HepG2 (cell line): ENCODE data around the gene INHA. TPM values are rescaled to one million over a fixed set of nuclear protein-coding genes. Genes with fewer than 3 reads are reported as not detected.

Source experiments
- ATAC-seq: fragments of 200-7000 bp; cut with Tn5 transposase; 3 replicates; pipeline ENCODE4 v1.9.1; 2020; ENCODE audit warnings: mild to moderate bottlenecking, moderate library complexity
- BruUV-seq: library from RNA; stranded (reverse); fragments of 400-500 nt; replicated peaks from 2 replicates; lab custom pipeline; 2021; lab: Mats Ljungman, UMichigan
- CTCF ChIA-PET: fragments of 300-600 bp; formaldehyde crosslinking; extraction: SDS; loops from one replicate; lab custom pipeline; 2021; ENCODE audit warnings: low total read pairs, inconsistent platforms, low intra/inter-chr PET ratio; lab: Yijun Ruan, JAX
- POLR2A ChIA-PET: fragments of 350-600 bp; sonication (Branson Sonifier 250); formaldehyde crosslinking; loops from one replicate; lab custom pipeline; 2020; ENCODE audit warnings: antibody characterized with exemption, inconsistent platforms; lab: Yijun Ruan, JAX
- DNase-seq: peaks from one replicate; pipeline ENCODE4 v3.0.0-alpha.2; 2015; ENCODE audit warnings: low spot score
- FAIRE-seq: peaks from 3 replicates; lab custom pipeline; 2011; peaks lifted over from hg19 to GRCh38; lab: Jason Lieb, UNC
- H2AFZ ChIP-seq: one replicate; pipeline ENCODE4 v1.6.1; 2011; ENCODE audit warnings: low read length, inconsistent platforms
- H3K27ac ChIP-seq: fragments of 300-600 bp; 3 replicates; pipeline ENCODE4 v1.8.0; 2011; ENCODE audit warnings: mixed run types, mild to moderate bottlenecking, mixed read lengths, low read length, inconsistent platforms; ENCODE audit not compliant: insufficient read depth; ENCODE audit errors: extremely low read length
- H3K27me3 ChIP-seq, 2 experiments: fragments of 200-600 bp in 1 of 2; 2 replicates in 1 of 2; 3 replicates in 1 of 2; pipeline versions ENCODE4 v1.6.0 to v1.8.0; 2011; ENCODE audit warnings: low read length in 2 of 2, mild to moderate bottlenecking in 2 of 2, moderate library complexity in 2 of 2, inconsistent platforms in 1 of 2; ENCODE audit not compliant: insufficient read depth in 2 of 2, control insufficient read depth in 1 of 2
- H3K36me3 ChIP-seq, 2 experiments: fragments of 200-600 bp in 1 of 2; replicated peaks in 1 of 2; 2 replicates in 1 of 2; 3 replicates in 1 of 2; pipeline versions ENCODE4 v1.5.1 to v1.8.0; 2011; ENCODE audit warnings: low read length in 2 of 2, inconsistent platforms in 1 of 2; ENCODE audit not compliant: insufficient read depth in 2 of 2, control insufficient read depth in 1 of 2
- H3K4me1 ChIP-seq: 2 replicates; pipeline ENCODE4 v1.5.1; 2012; ENCODE audit warnings: low read length, inconsistent platforms; ENCODE audit not compliant: insufficient read depth
- H3K4me2 ChIP-seq: 2 replicates; pipeline ENCODE4 v1.6.0; 2011; ENCODE audit warnings: low read depth, low read length, inconsistent platforms
- H3K4me3 ChIP-seq, 3 experiments: fragments of 200-600 bp in 1 of 3; sonication (generic), shearing (Covaris generic) in 1 of 3; replicated peaks in 1 of 3; 2 replicates each; pipeline ENCODE4 v1.5.1; 2011 to 2016; ENCODE audit warnings: low read length in 3 of 3, inconsistent platforms in 2 of 3, low read depth in 2 of 3, mild to moderate bottlenecking in 2 of 3, control low read depth in 1 of 3, mixed read lengths in 1 of 3; ENCODE audit not compliant: insufficient read depth in 1 of 3
- H3K79me2 ChIP-seq: one replicate; pipeline ENCODE4 v1.6.1; 2011; ENCODE audit warnings: low read length, inconsistent platforms; ENCODE audit not compliant: insufficient read depth
- H3K9ac ChIP-seq: 2 replicates; pipeline ENCODE4 v1.6.0; 2011; ENCODE audit warnings: mild to moderate bottlenecking, low read depth, low read length, inconsistent platforms; ENCODE audit not compliant: insufficient read depth
- H3K9me3 ChIP-seq: 2 replicates; pipeline ENCODE4 v1.5.1; 2012; ENCODE audit warnings: mild to moderate bottlenecking, low read length
- H4K20me1 ChIP-seq: 2 replicates; pipeline ENCODE4 v1.6.0; 2011; ENCODE audit warnings: inconsistent platforms, mild to moderate bottlenecking, low read length, moderate library complexity; ENCODE audit not compliant: insufficient read depth
- FOXM1 ChIP-seq: sonication (generic); formaldehyde crosslinking; IDR thresholded peaks from 2 replicates; pipeline ENCODE4 v1.5.0; 2020; ENCODE audit warnings: missing genetic modification reagents
- HDAC6 ChIP-seq: fragments of 200-600 bp; sonication (generic); IDR thresholded peaks from 2 replicates; pipeline ENCODE4 v1.7.0; 2017; ENCODE audit warnings: mild to moderate bottlenecking, antibody characterized with exemption, low read length, low read depth
- NFIC ChIP-seq: IDR thresholded peaks from 2 replicates; pipeline ENCODE4 v1.6.1; 2012; ENCODE audit warnings: mild to moderate bottlenecking, low read length, inconsistent platforms
- PCBP2 ChIP-seq: fragments of 200-400 bp; formaldehyde crosslinking; optimal IDR thresholded peaks from 2 replicates; pipeline ENCODE3; 2018; ENCODE audit warnings: low read length, low read depth; ENCODE audit not compliant: poor library complexity, severe bottlenecking
- PRDM4 ChIP-seq: sonication (generic); formaldehyde crosslinking; IDR thresholded peaks from 2 replicates; pipeline ENCODE4 v1.9.0; 2021; ENCODE audit warnings: missing genetic modification reagents, borderline replicate concordance
- ZNF263 ChIP-seq: sonication (generic); formaldehyde crosslinking; IDR thresholded peaks from 2 replicates; pipeline ENCODE4 v1.4.0; 2020; ENCODE audit warnings: missing genetic modification reagents
- ZNF30 ChIP-seq: sonication (generic); formaldehyde crosslinking; IDR thresholded peaks from 2 replicates; pipeline ENCODE4 v1.5.0; 2020; ENCODE audit warnings: mild to moderate bottlenecking, missing genetic modification reagents
- ZNF430 ChIP-seq: sonication (generic); formaldehyde crosslinking; IDR thresholded peaks from 2 replicates; pipeline ENCODE4 v1.9.0; 2021; ENCODE audit warnings: mild to moderate bottlenecking, missing genetic modification reagents
- ZNF558 ChIP-seq: sonication (generic); formaldehyde crosslinking; IDR thresholded peaks from 2 replicates; pipeline ENCODE4 v1.9.0; 2022; ENCODE audit warnings: mild to moderate bottlenecking, missing genetic modification reagents, borderline replicate concordance
- WGBS: methylation state at CpG from one replicate; pipeline ENCODE4 v1.1.6; 2017; ENCODE audit warnings: low lambda C conversion rate; 5-methylcytosine and 5-hydroxymethylcytosine counted together
- in situ Hi-C: cut with HindIII; loops from 2 replicates; pipeline ENCODE4 v1.10.0; 2017; ENCODE audit warnings: low pct_unique_long_range_greater_than_20kb; ENCODE audit not compliant: extremely low pct_ligation_motif_present
- intact Hi-C: fragments of 100-400 bp; cut with micrococcal nuclease; formaldehyde crosslinking; loops from one replicate; pipeline ENCODE4 v1.10.0; 2022; ENCODE audit not compliant: unreplicated experiment
- polyA plus RNA-seq, 8 experiments: library from polyadenylated mRNA; depleted of rRNA in 3 of 8; stranded (reverse) in 7 of 8; unstranded in 1 of 8; fragments of >200 nt; fragmentation: Illumina TruSeq in 4 of 8; extraction: Trizol in 4 of 8; gene quantifications; 2 replicates each; pipeline versions ENCODE4 v1.2.1 to v1.2.3, GENCODE V29; 2011 to 2016; ENCODE audit warnings: low read depth in 4 of 8, missing spikeins in 1 of 8, mixed read lengths in 1 of 8; ENCODE audit not compliant: insufficient read depth in 1 of 8
- total RNA-seq, 5 experiments: library from RNA; depleted of rRNA; stranded (reverse); fragments of >200 nt; fragmentation: Illumina TruSeq; extraction: Trizol; gene quantifications; 2 replicates each; pipeline ENCODE4 v1.2.3, GENCODE V29; 2016; ENCODE audit warnings: low read depth in 1 of 5

The INHA gene
- total and polyA plus RNA-seq, 2 of the 13 experiments (the other 11 are each of a cell fraction or from before 2014, with no cell fraction given), result 4.1 to 15.2 TPM

- no peak for TF ChIP-seq PRDM4 (CRISPR knock-in tag)
- TF ChIP-seq HDAC6, result no peak
- TF ChIP-seq ZNF263, result no peak
- TF ChIP-seq ZNF558 (CRISPR knock-in tag), result no peak
- no peak for TF ChIP-seq ZNF430 (CRISPR knock-in tag)
These were observed 48.4 kb downstream of the INHA start (continued) for GRCh38 chr2:219620546-219620945.

GRCh38 chr2:219621935-219622334 is 49.8 kb downstream of the INHA start:
- H3K4me1 ChIP-seq, result peaks cover 15% of the 10 kb centered on the region
- H3K9me3 ChIP-seq, result no peaks in the 10 kb centered on the region
- no peak overlapping the region for H3K4me3 ChIP-seq
- ChIA-PET POLR2A (no interaction called here), CTCF (no interaction called here)
- H2AFZ ChIP-seq, result no peak overlapping the region
- H4K20me1 ChIP-seq, result no peaks in the 10 kb centered on the region
- no TSS peak for BruUV-seq
- no peak for FAIRE-seq
- no peaks in the 10 kb centered on the region for H3K79me2 ChIP-seq
- TF ChIP-seq FOXM1 (CRISPR knock-in tag), result no peak
- TF ChIP-seq NFIC, result no peak
- TF ChIP-seq PCBP2, result no peak
- TF ChIP-seq ZNF30 (CRISPR knock-in tag), result no peak
- intact Hi-C loops (no loop called here), in situ Hi-C loops (no loop called here)
- no peak overlapping the region for H3K4me2 ChIP-seq
- peaks cover 14 to 54% of the 10 kb centered on the region in 2 experiments for H3K27me3 ChIP-seq
- H3K36me3 ChIP-seq, result no peaks in the 10 kb centered on the region
- WGBS, result 10% methylated on average over 4 of the region's 4 CpGs
- no peak overlapping the region for H3K9ac ChIP-seq
- no peak overlapping the region for H3K27ac ChIP-seq
- DNase-seq, result no peak
- no peak for ATAC-seq
